NCI-H1417 (cell line): ENCODE results near the gene RBM38.

Experiments used
- DNase-seq, 3 experiments: peaks; one replicate each; lab custom pipeline; 2025; lab: John Stamatoyannopoulos, UW

RBM38 gene

GRCh38 chr20:57435498-57436222, 44.5 kb downstream of the RBM38 start:
- DNase-seq, result peak; percentile 84 to 97 (median 95)

- DNase-seq, result no peak
These were observed 45.0 kb downstream of the RBM38 start for GRCh38 chr20:57436223-57436545.

GRCh38 chr20:57437267-57437666, 46.1 kb downstream of the RBM38 start:
- no peak for DNase-seq

GRCh38 chr20:57437672-57438330, 46.6 kb downstream of the RBM38 start:
- peak in 1 of 3 experiments; percentile 37 for DNase-seq

GRCh38 chr20:57438552-57438951, 47.4 kb downstream of the RBM38 start:
- DNase-seq, result peak in 2 of 3 experiments; percentile 34 to 61

DNA sequence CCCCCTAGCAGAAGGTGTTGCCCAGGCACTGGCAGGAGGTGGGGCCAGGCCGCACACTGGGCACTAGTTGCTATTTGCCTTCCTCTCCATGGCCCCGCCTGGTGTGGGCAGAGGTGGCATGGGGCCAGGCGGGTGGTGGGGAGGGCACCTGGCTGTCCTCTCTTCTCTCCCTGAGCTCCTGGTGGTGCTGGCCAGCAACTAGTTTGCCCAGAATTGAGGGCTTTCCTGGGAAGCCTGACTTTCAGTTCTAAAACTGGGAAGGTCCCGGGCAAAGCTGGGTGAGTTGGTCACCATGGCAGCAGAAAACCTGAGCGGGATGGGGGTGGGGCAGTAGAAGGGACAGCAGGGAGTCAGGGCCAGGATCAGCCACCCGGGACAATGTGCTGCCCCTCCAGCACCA, 48.2 kb downstream of the RBM38 start:
- peak in 2 of 3 experiments; percentile 84 to 94 for DNase-seq

DNA sequence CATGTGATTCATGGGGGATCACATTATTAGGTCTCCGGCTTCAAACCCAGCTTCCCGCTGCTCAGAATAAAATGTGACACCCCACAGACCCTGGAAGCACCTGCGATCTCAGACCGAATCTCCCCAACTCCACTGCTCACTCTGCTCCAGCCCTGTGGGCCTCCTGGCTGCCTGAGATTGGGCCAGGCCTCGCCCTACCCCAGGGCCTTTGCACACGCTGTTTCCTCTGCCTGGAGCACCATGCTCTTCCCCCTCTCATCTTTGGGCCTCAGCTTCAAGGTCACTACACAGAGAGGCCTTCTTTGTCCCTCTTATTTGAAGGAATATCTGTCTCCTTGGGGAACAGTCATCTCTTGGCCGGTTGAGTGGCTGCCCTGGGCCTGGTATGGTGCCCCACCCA, 48.8 kb downstream of the RBM38 start:
- no peak for DNase-seq

DNA sequence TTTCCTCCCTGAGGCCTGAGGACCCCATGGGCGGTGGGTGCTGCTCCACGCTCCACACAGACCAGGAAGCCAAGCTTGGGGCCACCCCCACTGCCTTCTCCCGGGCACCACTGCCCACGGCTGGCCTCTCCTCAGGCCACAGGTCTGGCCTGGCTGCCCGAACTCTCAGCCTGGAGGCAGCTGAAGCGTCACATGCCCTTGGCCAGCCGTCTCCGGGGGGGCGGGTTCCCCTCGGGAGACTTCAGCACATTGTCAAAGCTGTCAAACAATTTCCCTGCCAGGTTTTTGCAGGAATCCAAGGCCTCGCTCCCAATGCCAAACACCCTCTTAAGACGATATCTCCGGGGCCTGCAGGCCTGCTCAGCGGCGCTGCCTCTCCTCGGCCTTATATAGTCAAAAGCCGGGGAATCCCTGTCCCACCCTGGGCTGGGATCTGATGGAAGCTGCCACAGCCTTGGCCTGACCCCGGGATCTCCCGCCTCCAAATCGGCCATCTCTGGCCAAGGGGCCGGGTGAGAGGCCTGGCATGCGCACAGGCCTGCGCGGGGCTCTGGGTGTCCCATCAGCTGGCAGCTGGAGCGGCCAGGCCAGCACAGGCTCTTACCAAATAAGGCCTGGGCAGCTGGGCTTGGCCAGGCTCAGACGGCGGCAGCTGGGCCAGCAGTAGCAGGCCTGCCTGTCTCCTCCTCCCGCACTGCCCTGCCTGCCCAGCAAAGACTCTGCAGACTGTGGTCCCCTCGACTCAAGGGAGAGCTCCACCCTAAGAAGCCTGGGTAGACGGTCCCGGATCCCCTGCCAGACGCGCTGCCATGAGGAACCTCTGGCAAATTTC, 49.7 kb downstream of the RBM38 start:
- no peak for DNase-seq

- no peak for DNase-seq
These were observed 50.4 kb downstream of the RBM38 start for GRCh38 chr20:57441510-57442154.

DNA sequence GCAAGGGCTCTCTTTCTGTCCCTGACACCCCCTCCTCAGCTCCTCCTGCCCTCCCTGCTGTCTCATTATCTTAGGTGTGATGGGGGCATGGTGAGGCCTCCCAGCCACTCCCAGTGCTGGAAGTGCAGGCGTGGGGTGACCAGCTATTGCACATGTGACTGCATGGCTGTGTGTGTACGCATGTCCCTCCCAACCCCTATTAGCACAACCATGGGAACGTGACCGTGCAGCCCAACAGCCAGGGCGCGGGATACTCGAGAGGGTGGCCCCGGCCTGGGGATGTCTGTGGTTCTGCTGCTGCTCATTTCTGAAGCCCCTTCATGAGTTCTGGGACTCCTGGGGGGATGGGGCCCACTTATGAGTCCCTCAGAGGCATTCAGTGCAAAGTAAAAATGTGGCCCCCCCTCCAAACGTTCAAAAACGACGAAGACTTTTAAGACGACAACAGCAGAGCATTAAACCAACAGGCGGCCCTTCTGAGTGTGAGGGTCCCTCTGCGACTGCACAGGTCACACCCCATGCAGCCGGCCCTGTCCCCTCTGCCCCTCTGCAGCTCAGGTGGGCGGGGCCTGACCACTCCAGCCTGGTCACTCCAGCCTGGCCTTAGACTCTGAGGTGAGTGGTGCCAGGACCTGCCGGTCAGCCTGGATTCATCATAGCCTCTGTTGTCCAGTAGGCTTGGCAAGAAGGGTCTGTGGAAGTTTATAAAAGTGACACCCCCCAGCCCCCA, 51.1 kb downstream of the RBM38 start:
- no peak for DNase-seq

- DNase-seq, result no peak
These were observed 51.7 kb downstream of the RBM38 start for GRCh38 chr20:57442888-57443239.

DNA sequence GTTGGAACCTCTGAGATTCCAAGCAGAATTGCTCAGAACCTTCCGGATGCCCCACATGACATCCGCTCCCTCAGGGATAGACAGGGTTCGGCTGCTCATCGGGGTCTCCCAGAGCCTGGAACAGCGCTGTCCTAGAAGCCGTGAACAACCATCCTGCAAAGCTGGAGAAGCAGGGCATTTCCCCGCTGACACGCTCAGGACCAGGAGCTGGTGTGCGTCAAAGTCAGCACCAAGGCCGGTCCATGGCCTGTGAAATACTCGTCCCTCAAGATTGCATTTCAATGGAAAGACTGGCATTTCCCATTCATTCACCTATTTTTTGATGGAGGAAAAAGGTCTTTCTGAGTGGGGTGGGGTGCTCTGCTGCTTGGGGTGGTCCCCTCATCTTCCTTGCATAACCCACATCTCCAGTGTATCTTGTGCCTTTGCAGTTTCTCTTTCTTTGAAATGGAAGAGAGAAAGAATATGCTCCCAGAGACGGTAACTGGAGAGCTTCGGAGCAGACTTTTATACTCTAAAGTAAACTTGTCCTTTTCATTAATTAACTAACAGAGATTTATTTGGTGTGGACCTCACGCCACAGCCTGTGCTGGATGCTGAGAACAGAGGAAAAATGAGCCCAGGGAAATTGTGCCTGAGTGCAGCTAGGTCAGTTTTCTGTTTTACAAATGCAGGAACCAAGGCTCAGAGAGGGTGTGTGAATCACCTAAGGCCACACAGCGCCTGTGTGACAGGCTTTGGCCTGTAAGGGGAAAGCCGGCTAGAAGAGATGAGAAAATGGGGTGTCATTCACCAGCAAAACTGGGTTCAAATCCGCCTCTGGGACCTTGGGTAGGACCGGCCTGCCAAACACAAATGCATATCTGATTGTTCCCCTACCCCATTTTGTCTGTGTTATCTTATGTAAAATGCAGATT, 52.4 kb downstream of the RBM38 start:
- no peak for DNase-seq

GRCh38 chr20:57444394-57445048, 53.3 kb downstream of the RBM38 start:
- no peak for DNase-seq

DNA sequence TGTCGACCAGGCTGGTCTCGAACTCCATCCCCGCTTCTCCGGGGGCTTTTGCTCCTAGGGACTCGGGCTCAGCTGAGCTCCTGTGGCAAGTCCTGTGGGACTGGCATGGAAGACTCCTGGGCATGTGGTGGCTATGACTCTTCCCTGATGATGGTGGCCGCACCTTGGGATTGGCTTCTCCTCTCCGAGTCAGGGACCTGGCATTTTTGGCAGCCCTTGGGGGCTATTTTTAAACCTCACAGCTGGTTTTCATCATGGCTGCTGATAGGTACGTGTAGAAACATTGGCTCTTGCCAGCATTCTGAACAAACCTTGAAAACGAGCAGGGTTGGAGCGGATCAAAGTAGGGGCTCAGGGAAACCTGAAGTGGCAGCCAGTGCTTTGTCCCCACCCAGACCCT, 54.1 kb downstream of the RBM38 start:
- DNase-seq, result no peak

GRCh38 chr20:57445774-57446173, 54.6 kb downstream of the RBM38 start:
- no peak for DNase-seq

DNA sequence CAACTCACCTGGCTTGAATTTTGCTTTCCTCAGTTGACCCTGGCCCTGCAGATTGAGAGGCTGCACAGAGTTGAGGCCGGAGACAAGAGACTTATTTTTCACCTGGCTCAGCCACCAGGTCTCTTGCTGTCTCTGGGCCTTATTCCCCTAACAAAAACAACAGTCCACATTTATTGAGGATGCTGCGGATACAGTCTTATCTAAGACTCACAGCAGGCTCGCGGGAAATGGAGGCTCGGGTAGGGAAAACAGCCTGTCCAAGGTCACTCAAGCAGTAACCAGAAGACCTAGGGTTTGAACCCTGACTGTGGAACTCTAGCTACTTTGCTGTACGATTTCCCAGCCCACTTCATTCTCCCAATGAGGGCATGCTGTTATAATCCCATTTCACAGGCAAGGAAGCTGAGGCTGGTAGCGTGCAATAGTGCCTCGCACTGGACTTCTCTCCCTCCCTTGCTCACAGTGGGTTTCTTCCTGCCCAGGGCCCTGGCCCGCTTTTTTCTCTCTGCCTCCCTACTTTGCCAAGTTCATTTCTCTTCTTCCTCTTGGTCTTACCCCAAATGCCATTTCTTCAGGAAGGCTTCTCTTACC, 57.7 kb downstream of the RBM38 start:
- DNase-seq, result no peak

- DNase-seq, result no peak
These were observed 58.5 kb downstream of the RBM38 start for GRCh38 chr20:57449398-57450354.

DNA sequence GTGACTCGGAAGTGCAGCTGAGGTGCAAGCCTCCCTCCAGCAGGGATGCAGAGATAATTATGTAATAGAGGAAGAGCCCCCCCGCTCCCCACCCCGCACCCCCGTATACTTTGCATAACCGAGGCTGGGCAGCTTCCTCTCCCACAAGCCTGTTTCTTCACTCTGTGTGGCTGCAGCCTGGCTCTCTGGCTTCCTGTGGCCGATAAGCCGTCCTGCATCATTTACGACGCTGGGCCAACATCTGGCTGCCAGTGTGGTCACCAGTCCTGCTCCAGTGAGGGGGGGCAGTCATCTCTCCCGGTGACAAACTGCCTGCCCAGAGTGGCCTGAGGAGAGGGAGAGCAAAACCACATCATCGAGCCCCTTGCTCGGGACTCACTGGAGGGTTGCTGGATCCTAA, 59.2 kb downstream of the RBM38 start:
- DNase-seq, result no peak

DNA sequence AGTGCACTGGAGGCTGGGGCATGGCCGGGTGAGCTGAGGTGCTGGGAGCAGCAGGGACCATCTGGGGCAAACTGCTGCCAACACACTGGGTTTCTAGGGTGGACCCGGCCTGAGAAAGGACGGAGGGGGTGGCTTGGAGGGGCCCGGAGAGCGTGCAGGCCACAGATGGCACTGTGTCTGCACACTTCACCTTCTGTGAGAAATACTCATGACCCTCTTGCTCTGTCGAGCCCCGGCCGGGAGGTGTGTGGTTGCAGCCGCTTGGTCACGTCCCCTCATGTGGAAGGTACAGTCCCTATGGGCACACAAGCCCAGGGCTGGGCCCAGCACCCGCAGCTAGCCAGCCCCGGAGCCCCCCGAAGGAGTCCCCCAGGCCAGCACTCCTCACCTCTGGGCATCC, 59.7 kb downstream of the RBM38 start:
- DNase-seq, result no peak
